HAP-1 (cell line): ENCODE data around the gene TSGA10.
"Not testable (repeated sequence)": the region's sequence is repeated elsewhere in the genome, so short reads cannot be mapped to it uniquely, and the experiment has no call there.

ENCODE experiments used
- DNase-seq, 2 experiments: peaks; one replicate each; pipeline ENCODE4 v3.0.0-alpha.2; 2016 to 2020; ENCODE audit warnings: low spot score in 2 of 2
- H3K27me3 ChIP-seq: fragments of 250-450 bp; sonication (Bioruptor Pico); 2 replicates; pipeline ENCODE4 v1.5.1; 2020; ENCODE audit warnings: low read depth, mild to moderate bottlenecking, moderate library complexity
- H3K36me3 ChIP-seq: fragments of 250-450 bp; sonication (Bioruptor Pico); replicated peaks from 2 replicates; pipeline ENCODE4 v1.5.1; 2020; ENCODE audit warnings: mild to moderate bottlenecking
- H3K4me1 ChIP-seq: fragments of 250-450 bp; sonication (Bioruptor Pico); 2 replicates; pipeline ENCODE4 v1.5.1; 2020; ENCODE audit warnings: mild to moderate bottlenecking
- H3K4me3 ChIP-seq: fragments of 250-450 bp; sonication (Bioruptor Pico); 2 replicates; pipeline ENCODE4 v1.5.1; 2020; ENCODE audit warnings: mild to moderate bottlenecking, moderate library complexity
- H3K9me3 ChIP-seq: fragments of 250-450 bp; sonication (Bioruptor Pico); 2 replicates; pipeline ENCODE4 v1.5.1; 2020; ENCODE audit warnings: mild to moderate bottlenecking, moderate library complexity
- in situ Hi-C: fragments of 300-500 bp; cut with MboI; formaldehyde crosslinking; loops from 3 replicates; pipeline ENCODE4 v1.14.3; 2020; ENCODE audit warnings: low sequenced_read_pairs, inconsistent platforms, mixed read lengths

The TSGA10 gene

DNA sequence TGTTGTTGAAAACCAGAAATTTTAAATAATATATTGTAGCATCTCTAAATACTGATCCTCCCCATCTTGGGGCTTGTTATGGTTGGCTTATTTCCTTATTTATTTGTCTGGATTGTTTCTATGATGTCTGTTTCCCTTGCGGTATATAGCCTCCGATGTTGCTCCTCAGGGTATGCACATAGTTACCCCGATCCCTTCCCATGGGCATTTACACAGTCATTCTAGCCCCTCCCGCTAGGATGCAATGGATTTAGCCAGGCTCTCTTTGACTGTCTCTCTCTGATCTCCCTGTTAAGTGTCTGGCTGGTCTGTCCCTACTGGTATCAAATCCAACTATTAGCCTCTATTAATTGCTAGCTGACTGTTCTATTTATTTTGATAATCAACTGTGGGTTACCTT, 126.9 kb downstream of the TSGA10 start:
- Histone ChIP-seq H3K4me3 (no peak overlapping the region), H3K4me1 (no peaks in the 10 kb centered on the region), H3K27me3 (no peaks in the 10 kb centered on the region), H3K36me3 (no peaks in the 10 kb centered on the region; the same call in 1 of the 2 replicates), H3K9me3 (0 out of 2 replicates have a peak, but pooled peaks cover 4% of the 10 kb centered on the region)
- DNase-seq, result no peak
- in situ Hi-C loops, result no loop called here

DNA sequence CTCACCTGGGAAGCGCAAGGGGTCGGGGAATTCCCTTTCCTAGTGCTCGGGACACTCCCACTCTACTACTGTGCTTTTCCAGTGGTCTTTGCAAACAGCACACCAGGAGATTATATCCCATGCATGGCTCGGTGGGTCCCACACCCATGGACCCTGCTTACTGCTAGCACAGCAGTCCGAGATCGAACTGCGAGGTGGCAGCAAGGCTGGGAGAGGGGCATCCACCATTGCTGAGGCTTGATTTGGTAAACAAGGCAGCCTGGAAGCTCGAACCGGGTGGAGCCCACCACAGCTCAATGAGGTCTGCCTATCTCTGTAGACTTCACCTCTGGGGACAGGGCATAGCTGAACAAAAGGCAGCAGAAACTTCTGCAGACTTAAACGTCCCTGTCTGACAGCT, 154.0 kb downstream of the TSGA10 start:
- in situ Hi-C loops, result no loop called here
- no peaks in the 10 kb centered on the region for H3K36me3 ChIP-seq
- no peak for DNase-seq

DNA sequence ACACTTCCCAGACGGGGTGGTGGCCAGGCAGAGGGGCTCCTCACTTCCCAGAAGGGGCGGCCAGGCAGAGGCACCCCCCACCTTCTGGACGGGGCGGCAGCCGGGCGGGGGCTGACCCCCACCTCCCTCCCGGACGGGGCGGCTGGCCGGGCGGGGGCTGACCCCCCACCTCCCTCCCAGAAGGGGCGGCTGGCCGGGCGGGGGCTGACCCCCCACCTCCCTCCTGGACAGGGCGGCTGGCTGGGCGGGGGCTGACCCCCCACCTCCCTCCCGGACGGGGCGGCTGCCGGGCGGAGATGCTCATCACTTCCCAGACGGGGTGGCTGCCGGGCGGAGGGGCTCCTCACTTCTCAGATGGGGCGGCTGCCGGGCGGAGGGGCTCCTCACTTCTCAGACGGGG, 166.0 kb downstream of the TSGA10 start:
- in situ Hi-C loops, H3K9me3 ChIP-seq, H3K36me3 ChIP-seq, H3K27me3 ChIP-seq, H3K4me3 ChIP-seq, H3K4me1 ChIP-seq, DNase-seq: not testable (repeated sequence)

More for the DNA sequence above, 154.0 kb downstream of the TSGA10 start:
- Histone ChIP-seq H3K4me1 (no peaks in the 10 kb centered on the region), H3K9me3 (no peaks in the 10 kb centered on the region), H3K27me3 (no peaks in the 10 kb centered on the region; the same call in 1 of the 2 replicates), H3K4me3 (no peak overlapping the region)

DNA sequence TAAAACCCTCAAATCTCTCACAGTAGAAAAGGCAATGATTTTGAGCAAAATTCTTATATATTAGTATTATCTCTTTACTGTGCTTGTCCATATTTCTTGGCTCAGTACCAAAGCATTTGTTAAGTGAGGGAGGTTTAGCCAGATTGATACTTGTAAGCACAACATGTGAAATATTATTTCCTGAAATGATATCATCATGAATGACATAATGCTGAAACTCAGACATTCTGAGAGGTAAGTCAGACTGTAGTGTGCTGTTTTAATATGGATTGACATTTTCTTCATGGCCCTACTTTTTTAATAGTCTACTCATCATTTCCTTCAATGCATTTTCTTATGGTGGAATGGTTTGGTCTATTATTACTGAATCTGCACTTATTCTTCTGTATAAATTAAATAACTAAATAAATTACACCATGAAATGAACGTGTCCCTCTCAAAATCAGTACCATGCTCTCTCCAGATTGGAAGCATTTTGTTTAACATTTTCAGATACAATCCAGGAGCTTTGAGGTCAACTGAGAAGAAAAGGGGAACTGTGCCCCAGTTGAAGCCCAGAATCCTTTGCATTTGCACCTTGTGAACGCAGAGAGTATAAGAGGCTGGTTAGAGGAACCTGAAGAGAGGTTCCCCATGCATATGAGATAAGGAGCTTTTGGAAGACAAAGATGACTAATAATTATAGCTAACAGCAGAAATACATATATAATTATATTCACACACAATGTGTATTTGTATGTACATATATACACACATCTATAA, 168.7 kb downstream of the TSGA10 start:
- Histone ChIP-seq H3K9me3 (no peaks in the 10 kb centered on the region), H3K4me3 (no peak overlapping the region), H3K36me3 (no peaks in the 10 kb centered on the region), H3K27me3 (no peaks in the 10 kb centered on the region), H3K4me1 (no peaks in the 10 kb centered on the region)
- DNase-seq, result no peak
- in situ Hi-C loops, result no loop called here

DNA sequence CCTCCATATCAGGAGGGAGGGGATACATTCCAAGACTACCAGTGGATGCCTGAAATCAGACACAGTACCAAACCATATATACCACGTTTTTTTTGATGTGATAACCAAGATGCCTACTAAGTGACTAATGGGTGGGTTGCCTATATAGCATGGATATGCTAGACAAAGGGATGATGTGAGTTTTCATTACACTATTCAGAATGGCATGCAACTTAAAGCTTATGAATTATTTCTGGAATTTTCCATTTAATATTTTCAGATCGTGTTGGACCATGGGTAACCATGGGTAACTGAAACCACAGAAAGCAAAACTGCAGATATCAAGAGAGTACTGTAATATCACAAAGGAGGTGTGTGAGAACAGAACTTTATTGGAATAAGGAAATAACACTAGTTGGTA, 179.1 kb downstream of the TSGA10 start:
- H3K4me3 ChIP-seq, result no peak overlapping the region
- in situ Hi-C loops, result no loop called here
- DNase-seq, result no peak
- H3K27me3 ChIP-seq, result no peaks in the 10 kb centered on the region
- H3K9me3 ChIP-seq, result no peaks in the 10 kb centered on the region
- H3K4me1 ChIP-seq, result no peaks in the 10 kb centered on the region
- no peaks in the 10 kb centered on the region for H3K36me3 ChIP-seq

DNA sequence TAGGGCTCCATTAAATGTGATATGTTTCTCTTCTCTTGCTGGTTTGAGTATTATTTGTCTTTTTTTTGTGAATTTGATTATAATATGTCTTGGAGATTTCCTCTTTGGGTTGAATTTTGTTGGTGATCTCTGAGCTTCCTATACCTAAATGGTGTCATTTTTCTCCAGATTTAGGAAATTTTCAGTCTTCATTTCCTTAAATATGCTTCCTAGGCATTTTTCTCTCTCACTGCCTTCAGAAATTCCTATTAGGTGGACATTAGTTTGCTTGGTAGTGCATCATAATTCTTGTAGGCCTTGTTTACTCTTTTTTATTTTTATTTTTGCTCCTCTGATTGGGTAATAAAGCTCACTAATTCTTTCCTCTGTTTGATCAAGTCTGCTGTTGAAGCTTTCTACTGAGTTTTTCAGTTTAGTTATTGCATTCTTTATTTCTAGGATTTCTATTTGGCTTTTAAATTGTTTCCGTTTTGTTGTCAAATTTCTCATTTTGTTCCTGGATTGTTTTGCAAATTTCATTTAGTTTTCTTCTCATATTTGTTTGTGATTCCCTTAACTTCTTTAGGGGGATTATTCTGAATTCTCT, 182.1 kb downstream of the TSGA10 start:
- in situ Hi-C loops, result no loop called here
- no peak for DNase-seq
- H3K27me3 ChIP-seq, result no peaks in the 10 kb centered on the region
- H3K4me3 ChIP-seq, result no peak overlapping the region
- no peaks in the 10 kb centered on the region for H3K4me1 ChIP-seq
- no peaks in the 10 kb centered on the region for H3K9me3 ChIP-seq
- H3K36me3 ChIP-seq, result no peaks in the 10 kb centered on the region

DNA sequence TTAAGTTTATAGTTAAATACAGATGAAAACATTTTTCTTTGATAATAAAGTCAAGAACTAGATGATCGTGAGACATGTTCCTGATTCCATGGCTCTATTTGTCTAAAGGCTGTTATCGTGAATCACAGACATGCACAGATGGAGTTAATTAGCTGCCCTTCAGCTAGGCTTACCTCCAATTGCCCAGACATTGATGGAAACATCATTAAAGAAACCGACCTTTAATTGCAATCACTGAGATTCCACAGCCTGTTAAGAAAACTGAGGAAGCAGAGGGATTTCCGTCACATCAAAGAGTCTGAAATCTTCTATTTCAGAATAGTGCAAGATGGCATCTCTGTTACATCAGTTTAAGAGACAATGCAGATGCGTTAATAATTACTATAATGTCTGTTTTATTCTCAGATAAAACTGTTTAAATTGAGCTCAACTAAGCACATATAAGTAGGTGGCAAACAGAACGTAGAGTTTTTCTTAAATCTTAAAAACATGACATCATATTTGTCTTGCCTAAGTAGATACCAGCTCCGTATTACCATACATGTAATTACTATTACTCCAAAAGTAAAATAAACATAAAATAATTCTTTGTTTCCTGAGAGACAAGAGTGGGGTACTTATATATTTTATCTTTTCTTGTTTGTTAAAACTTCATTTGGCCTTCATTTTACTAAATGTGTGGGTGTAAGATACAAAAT, 194.8 kb downstream of the TSGA10 start:
- in situ Hi-C loops, result no loop called here
- H3K27me3 ChIP-seq, result no peaks in the 10 kb centered on the region; the same call in 1 of the 2 replicates

DNA sequence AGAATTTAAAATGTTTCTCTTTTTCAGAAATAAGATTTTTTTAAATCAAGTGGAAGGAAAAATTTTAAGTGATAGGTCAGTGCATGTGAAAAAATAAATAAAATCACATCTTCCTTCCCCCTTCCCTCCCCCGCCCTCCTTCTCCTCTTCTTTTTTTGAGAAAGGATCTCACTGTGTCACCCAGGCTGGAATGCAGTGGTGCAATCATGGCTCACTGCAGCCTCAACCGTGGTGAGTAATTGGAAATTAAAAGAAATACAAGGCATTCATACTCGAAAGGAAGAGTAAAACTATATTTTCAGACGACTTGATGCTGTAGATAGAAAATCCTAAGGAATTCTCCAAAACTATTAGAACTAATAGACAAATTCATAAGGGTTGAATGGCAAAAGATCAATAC, 201.8 kb downstream of the TSGA10 start:
- in situ Hi-C loops, result no loop called here
- DNase-seq, result no peak
- no peaks in the 10 kb centered on the region for H3K9me3 ChIP-seq
- no peaks in the 10 kb centered on the region for H3K4me1 ChIP-seq
- no peaks in the 10 kb centered on the region for H3K36me3 ChIP-seq
- H3K4me3 ChIP-seq, result no peak overlapping the region
- peaks cover 7% of the 10 kb centered on the region for H3K27me3 ChIP-seq

More for the DNA sequence above, 194.8 kb downstream of the TSGA10 start:
- Histone ChIP-seq H3K4me3 (no peak overlapping the region), H3K36me3 (no peaks in the 10 kb centered on the region), H3K9me3 (no peaks in the 10 kb centered on the region), H3K4me1 (no peaks in the 10 kb centered on the region)
- DNase-seq, result no peak

DNA sequence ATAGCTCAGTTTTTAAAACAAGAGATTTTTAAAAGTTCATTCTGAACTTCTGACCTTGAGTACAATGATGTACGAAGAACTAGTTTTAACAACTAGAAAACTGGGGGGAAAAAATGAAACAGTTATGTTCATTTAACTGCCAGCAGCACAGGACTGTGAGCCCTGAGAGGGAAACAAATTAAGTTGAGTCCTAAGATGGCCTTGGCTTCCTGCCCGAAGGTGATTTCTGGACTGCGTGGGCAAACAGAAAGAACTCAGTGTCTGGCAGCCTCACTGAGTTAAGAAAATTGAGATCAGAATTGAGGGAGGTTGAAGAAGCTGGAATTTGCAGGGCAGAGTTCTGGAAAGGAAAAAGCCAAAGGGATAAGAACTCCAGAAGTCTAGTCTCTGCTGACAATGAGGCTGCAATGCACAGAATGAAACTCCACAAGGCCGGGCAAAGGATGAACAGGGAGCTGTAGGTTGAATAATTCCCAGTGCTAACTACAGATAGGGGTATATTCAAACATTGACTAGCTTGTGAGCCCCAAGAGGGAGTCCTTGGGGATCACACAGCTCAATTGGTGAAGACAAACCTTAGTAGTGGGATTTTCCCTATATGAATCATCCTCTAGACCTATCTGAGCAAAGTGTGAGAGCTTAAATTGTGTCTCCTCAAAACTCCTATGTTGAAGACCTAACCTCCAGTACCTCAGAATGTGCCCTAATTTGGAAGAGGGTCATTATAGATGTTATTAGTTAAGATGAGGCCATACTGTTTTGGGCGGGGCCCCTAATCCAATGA, 205.6 kb downstream of the TSGA10 start:
- no peaks in the 10 kb centered on the region for H3K9me3 ChIP-seq
- no peak overlapping the region for H3K4me3 ChIP-seq
- H3K27me3 ChIP-seq, result peaks cover 7% of the 10 kb centered on the region
- DNase-seq, result no peak
- H3K4me1 ChIP-seq, result no peaks in the 10 kb centered on the region
- in situ Hi-C loops, result no loop called here
- no peaks in the 10 kb centered on the region for H3K36me3 ChIP-seq

DNA sequence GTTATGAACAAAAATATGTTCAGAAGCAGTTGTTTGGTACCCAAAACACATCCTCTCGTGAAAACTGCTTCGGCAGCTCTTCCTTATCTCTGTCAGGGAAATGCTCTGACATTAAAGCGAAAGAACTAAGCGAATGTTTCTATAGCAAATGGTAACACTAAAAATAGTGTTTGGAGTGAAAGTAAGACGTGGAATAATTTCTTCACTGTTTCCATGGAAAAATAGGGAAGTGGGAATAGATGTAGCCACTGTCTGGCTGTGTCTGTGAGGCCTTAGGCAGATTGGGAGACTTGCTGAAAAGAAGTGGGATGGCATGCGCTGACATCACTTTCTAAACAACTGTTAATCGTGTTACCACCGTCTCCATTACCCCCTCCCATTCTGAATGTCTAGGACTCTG, 207.2 kb downstream of the TSGA10 start:
- Histone ChIP-seq H3K4me3 (no peak overlapping the region), H3K27me3 (peaks cover 5% of the 10 kb centered on the region), H3K4me1 (no peaks in the 10 kb centered on the region), H3K9me3 (no peaks in the 10 kb centered on the region), H3K36me3 (no peaks in the 10 kb centered on the region)
- DNase-seq, result no peak
- in situ Hi-C loops, result no loop called here
